ENCODE data around the gene CUBN. TPM values are rescaled to one million over a fixed set of nuclear protein-coding genes. Genes with fewer than 3 reads are reported as not detected.
A peak's percentile ranks its signal among the peaks of the same experiment; 100 is the strongest.
"Not testable (repeated sequence)": the region's sequence is repeated elsewhere in the genome, so short reads cannot be mapped to it uniquely, and the experiment has no call there.

Gene CUBN
- total RNA-seq, 1 experiment from 2014 or later: 1.3 TPM

DNA sequence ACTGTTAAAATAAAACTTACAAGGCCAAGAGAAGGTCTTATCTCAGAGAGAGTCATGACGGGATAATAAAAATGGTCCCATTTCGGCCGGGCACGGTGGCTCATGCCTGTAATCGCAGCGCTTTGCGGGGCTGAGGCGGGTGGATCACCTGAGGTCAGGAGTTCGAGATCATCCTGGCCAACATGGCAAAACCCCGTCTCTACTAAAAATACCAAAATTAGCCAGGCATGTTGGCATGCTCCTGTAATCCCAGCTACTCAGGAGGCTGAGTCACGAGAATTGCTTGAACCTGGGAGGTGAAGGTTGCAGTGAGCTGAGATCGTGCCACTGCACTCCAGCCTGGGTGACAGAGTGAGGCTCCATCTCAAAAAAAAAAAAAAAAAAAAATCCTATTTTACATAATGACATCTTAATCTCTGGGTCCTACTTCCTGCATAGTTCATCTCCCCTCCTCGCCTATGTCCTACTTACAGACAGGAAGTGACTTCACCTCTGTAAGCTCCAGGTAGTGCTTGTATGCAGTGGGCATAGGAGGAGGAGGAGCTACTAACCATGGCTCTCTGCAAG is 14.7 kb downstream of the CUBN start:
- in situ Hi-C loops (cut with HindIII; ENCODE audit: low pct_unique_long_range_greater_than_20kb, low sequenced_read_pairs); H3K9me3 ChIP-seq (ENCODE audit: control insufficient read depth, insufficient read depth, low read depth, low read length); H3K27me3 ChIP-seq (ENCODE audit: control insufficient read depth, insufficient read depth, low read length); H3K36me3 ChIP-seq (ENCODE audit: control insufficient read depth, insufficient read depth, low read length): not testable (repeated sequence)
- peaks cover 39% of the 10 kb centered on the region for H3K4me1 ChIP-seq (ENCODE audit: control insufficient read depth, insufficient read depth, low read length)
- CTCF ChIA-PET: interaction anchor here (0.7 kb wide), 2 partner anchors 12 to 124 kb away, joined by 5 to 9 read pairs; no protein-coding TSS in a partner anchor
- ATAC-seq: peak; percentile 84
- intact Hi-C loops (cut with micrococcal nuclease; ENCODE audit: unreplicated experiment): loop anchor here (5.0 kb wide), 2 partner anchors 53 to 223 kb away; no protein-coding TSS in a partner anchor
- DNase-seq (ENCODE audit: low read depth, low spot score): peak; percentile 25
- POLR2A ChIA-PET: interaction anchor here (0.7 to 1.0 kb wide), 3 partner anchors 45 to 101 kb away, joined by 3 to 10 read pairs (median 3); no protein-coding TSS in a partner anchor
- H3K27ac ChIP-seq (ENCODE audit: low read length): peak overlapping the region; percentile 99
- peak overlapping the region in 1 of 2 experiments; percentile 48; a peak in 2 of 4 replicates for H3K4me3 ChIP-seq (ENCODE audit: low read depth in 2 of 2, low read length in 2 of 2)
- TSS peak; percentile 88 for BruUV-seq (replicated peaks)

DNA sequence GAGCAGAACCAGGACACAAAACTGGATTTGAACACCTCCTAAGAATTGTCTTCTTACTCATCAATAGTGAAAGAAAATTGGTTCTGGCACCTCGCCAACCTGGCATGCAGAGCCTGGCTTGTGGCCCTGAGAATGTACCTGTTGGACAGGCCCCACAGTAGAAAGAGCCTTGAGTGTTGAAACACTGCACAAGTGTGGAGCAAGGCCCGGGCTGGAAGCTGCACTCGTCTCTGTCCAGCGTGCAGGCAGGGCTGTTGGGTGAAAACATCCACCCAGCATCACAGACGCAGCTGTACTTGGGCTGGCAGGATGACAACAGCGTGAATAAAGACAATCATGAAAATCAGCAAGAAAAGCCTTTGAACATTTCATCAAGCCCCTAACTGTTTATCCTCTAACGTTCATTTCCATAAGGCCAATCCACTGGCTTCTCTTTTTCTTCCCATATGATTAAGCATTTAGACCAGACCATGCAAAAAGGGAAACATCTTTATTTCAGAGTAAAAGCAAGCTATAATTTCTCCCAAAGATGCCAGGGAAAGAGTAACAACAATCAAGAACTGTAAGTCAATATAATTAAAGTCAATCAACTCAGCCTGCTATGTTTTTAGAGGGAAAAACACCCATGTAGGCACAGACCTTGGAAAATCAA is 15.6 kb downstream of the CUBN start:
- ChIA-PET CTCF (no interaction called here), POLR2A (interaction anchor here (0.7 kb wide), 1 partner anchor 87 kb away, joined by 3 read pairs; no protein-coding TSS in a partner anchor)
- Histone ChIP-seq H3K36me3 (ENCODE audit: control insufficient read depth, insufficient read depth, low read length) (no peaks in the 10 kb centered on the region), H3K27me3 (ENCODE audit: control insufficient read depth, insufficient read depth, low read length) (no peaks in the 10 kb centered on the region), H3K4me1 (ENCODE audit: control insufficient read depth, insufficient read depth, low read length) (peaks cover 39% of the 10 kb centered on the region), H3K27ac (ENCODE audit: low read length) (peak overlapping the region; percentile 99), H3K9me3 (ENCODE audit: control insufficient read depth, insufficient read depth, low read depth, low read length) (peaks cover 3% of the 10 kb centered on the region; the same call in 1 of the 2 replicates), H3K4me3 (ENCODE audit: low read depth in 2 of 2, low read length in 2 of 2) (no peak overlapping the region)
- no TSS peak for BruUV-seq (replicated peaks)
- peak; percentile 53 for ATAC-seq
- in situ Hi-C loops (cut with HindIII; ENCODE audit: low pct_unique_long_range_greater_than_20kb, low sequenced_read_pairs) (no loop called here), intact Hi-C loops (cut with micrococcal nuclease; ENCODE audit: unreplicated experiment) (loop anchor here (5.0 kb wide), 2 partner anchors 52 to 222 kb away; no protein-coding TSS in a partner anchor)
- TF ChIP-seq, protein P1, sequence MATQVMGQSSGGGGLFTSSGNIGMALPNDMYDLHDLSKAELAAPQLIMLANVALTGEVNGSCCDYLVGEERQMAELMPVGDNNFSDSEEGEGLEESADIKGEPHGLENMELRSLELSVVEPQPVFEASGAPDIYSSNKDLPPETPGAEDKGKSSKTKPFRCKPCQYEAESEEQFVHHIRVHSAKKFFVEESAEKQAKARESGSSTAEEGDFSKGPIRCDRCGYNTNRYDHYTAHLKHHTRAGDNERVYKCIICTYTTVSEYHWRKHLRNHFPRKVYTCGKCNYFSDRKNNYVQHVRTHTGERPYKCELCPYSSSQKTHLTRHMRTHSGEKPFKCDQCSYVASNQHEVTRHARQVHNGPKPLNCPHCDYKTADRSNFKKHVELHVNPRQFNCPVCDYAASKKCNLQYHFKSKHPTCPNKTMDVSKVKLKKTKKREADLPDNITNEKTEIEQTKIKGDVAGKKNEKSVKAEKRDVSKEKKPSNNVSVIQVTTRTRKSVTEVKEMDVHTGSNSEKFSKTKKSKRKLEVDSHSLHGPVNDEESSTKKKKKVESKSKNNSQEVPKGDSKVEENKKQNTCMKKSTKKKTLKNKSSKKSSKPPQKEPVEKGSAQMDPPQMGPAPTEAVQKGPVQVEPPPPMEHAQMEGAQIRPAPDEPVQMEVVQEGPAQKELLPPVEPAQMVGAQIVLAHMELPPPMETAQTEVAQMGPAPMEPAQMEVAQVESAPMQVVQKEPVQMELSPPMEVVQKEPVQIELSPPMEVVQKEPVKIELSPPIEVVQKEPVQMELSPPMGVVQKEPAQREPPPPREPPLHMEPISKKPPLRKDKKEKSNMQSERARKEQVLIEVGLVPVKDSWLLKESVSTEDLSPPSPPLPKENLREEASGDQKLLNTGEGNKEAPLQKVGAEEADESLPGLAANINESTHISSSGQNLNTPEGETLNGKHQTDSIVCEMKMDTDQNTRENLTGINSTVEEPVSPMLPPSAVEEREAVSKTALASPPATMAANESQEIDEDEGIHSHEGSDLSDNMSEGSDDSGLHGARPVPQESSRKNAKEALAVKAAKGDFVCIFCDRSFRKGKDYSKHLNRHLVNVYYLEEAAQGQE (IDR thresholded peaks at IDR 0.05; ENCODE audit: insufficient read depth in 1 of 2, low read depth in 2 of 2, low read length in 1 of 2): peak in 1 of 2 experiments; percentile 67; a peak in 3 of 4 replicates
- TF ChIP-seq TCF7L2 (IDR thresholded peaks at IDR 0.05; ENCODE audit: low read depth, low read length) (peak; percentile 80), POLR2AphosphoS5 (IDR thresholded peaks at IDR 0.05; ENCODE audit: low read depth, low read length) (no peak)
- DNase-seq (ENCODE audit: low read depth, low spot score): no peak

DNA sequence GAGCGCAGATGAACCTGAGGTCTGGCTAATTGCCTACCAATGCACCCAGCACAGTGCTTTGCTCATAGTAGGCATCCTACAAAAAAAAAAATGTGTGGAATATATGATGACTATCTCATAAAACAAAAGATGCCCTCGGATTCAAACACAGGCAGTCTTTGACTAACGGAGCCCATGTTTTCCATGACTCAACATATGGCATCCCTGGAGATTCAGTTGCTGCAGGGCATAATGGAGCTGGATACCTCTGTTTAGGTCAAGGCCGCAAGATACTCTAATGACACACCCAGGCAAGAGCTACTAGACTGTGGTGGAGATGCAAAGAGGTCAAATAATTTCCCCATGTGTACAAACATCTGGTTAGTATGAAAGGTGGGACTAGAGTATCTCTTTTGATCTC is 16.3 kb downstream of the CUBN start:
- DNase-seq (ENCODE audit: low read depth, low spot score): no peak
- H3K9me3 ChIP-seq (ENCODE audit: control insufficient read depth, insufficient read depth, low read depth, low read length): peaks cover 3% of the 10 kb centered on the region; the same call in 1 of the 2 replicates
- intact Hi-C loops (cut with micrococcal nuclease; ENCODE audit: unreplicated experiment) (loop anchor here (5.0 kb wide), 2 partner anchors 51 to 221 kb away; no protein-coding TSS in a partner anchor), in situ Hi-C loops (cut with HindIII; ENCODE audit: low pct_unique_long_range_greater_than_20kb, low sequenced_read_pairs) (no loop called here)
- TF ChIP-seq POLR2AphosphoS5 (IDR thresholded peaks at IDR 0.05; ENCODE audit: low read depth, low read length) (no peak), TCF7L2 (IDR thresholded peaks at IDR 0.05; ENCODE audit: low read depth, low read length) (no peak), SIN3A (IDR thresholded peaks at IDR 0.05; ENCODE audit: borderline replicate concordance, insufficient read depth, low read depth, low read length) (no peak)
- TF ChIP-seq, protein P2, sequence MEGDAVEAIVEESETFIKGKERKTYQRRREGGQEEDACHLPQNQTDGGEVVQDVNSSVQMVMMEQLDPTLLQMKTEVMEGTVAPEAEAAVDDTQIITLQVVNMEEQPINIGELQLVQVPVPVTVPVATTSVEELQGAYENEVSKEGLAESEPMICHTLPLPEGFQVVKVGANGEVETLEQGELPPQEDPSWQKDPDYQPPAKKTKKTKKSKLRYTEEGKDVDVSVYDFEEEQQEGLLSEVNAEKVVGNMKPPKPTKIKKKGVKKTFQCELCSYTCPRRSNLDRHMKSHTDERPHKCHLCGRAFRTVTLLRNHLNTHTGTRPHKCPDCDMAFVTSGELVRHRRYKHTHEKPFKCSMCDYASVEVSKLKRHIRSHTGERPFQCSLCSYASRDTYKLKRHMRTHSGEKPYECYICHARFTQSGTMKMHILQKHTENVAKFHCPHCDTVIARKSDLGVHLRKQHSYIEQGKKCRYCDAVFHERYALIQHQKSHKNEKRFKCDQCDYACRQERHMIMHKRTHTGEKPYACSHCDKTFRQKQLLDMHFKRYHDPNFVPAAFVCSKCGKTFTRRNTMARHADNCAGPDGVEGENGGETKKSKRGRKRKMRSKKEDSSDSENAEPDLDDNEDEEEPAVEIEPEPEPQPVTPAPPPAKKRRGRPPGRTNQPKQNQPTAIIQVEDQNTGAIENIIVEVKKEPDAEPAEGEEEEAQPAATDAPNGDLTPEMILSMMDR (IDR thresholded peaks at IDR 0.05): no peak
- TF ChIP-seq, protein P1 (IDR thresholded peaks at IDR 0.05; ENCODE audit: insufficient read depth in 1 of 2, low read depth in 2 of 2, low read length in 1 of 2): no peak
- H3K36me3 ChIP-seq (ENCODE audit: control insufficient read depth, insufficient read depth, low read length): no peaks in the 10 kb centered on the region
- no TSS peak for BruUV-seq (replicated peaks)
- peaks cover 39% of the 10 kb centered on the region for H3K4me1 ChIP-seq (ENCODE audit: control insufficient read depth, insufficient read depth, low read length)
- peak; percentile 59 for ATAC-seq
- H3K27ac ChIP-seq (ENCODE audit: low read length): peak overlapping the region; percentile 99
- POLR2A ChIA-PET: interaction anchor here (0.5 to 0.7 kb wide), 3 partner anchors 86 to 124 kb away, joined by 3 to 4 read pairs (median 3); partner anchors contain the start of gene TRDMT1
- CTCF ChIA-PET: no interaction called here
- no peak overlapping the region for H3K4me3 ChIP-seq (ENCODE audit: low read depth in 2 of 2, low read length in 2 of 2)
- H3K27me3 ChIP-seq (ENCODE audit: control insufficient read depth, insufficient read depth, low read length): no peaks in the 10 kb centered on the region

Measured in Panc1 (cell line).